MM.1S (cell line): ENCODE measurements around the gene TMEM150C.

Source experiments
- CTCF ChIP-seq: fragments of 300-600 bp; sonication (generic); IDR thresholded peaks from 2 replicates; pipeline ENCODE4 v1.5.1; 2016; ENCODE audit warnings: antibody characterized with exemption, low read length, mixed read lengths
- EZH2 ChIP-seq: fragments of 300-600 bp; sonication (generic); optimal IDR thresholded peaks from 2 replicates; pipeline ENCODE3; 2017; ENCODE audit warnings: low read depth, mild to moderate bottlenecking, antibody characterized with exemption, low read length, mixed read lengths

GRCh38 chr4:82495666-82496065 is 66.1 kb downstream of the TMEM150C start:
- TF ChIP-seq CTCF (no peak), EZH2 (no peak)
